ENCODE results near the gene DENND1A. TPM values are rescaled to one million over a fixed set of nuclear protein-coding genes. Genes with fewer than 3 reads are reported as not detected.

Gene DENND1A
- total RNA-seq, 4 donors from 2014 or later: 37.1 to 55.3 (median 50.0) TPM

GRCh38 chr9:123669346-123669745 is 260.6 kb downstream of the DENND1A start:
- Histone ChIP-seq H3K4me3 (no peak overlapping the region), H3K4me1 (no peaks in the 10 kb centered on the region), H3K27ac (no peak overlapping the region), H3K27me3 (no peaks in the 10 kb centered on the region), H3K36me3 (no peaks in the 10 kb centered on the region), H3K9me3 (peaks cover 0 to 3% (median 0%) of the 10 kb centered on the region in 4 donors)
- no peak for DNase-seq
- no peak for TF ChIP-seq POLR2A (IDR thresholded peaks at IDR 0.05)
- no peak for TF ChIP-seq CTCF (IDR thresholded peaks at IDR 0.05)

GRCh38 chr9:123663529-123663928 is 266.4 kb downstream of the DENND1A start:
- H3K27ac ChIP-seq: no peak overlapping the region
- TF ChIP-seq CTCF (IDR thresholded peaks at IDR 0.05) (no peak), POLR2A (IDR thresholded peaks at IDR 0.05) (no peak)
- no peaks in the 10 kb centered on the region for H3K36me3 ChIP-seq
- H3K4me3 ChIP-seq: no peak overlapping the region
- no peaks in the 10 kb centered on the region for H3K4me1 ChIP-seq
- peaks cover 0 to 5% (median 0%) of the 10 kb centered on the region in 4 donors for H3K9me3 ChIP-seq
- no peaks in the 10 kb centered on the region for H3K27me3 ChIP-seq
- DNase-seq: no peak

- Histone ChIP-seq H3K4me1 (no peaks in the 10 kb centered on the region), H3K27me3 (no peaks in the 10 kb centered on the region)
- TF ChIP-seq CTCF (IDR thresholded peaks at IDR 0.05): no peak
- no peak for TF ChIP-seq POLR2A (IDR thresholded peaks at IDR 0.05)
Observed at GRCh38 chr9:123662057-123662776, 267.7 kb downstream of the DENND1A start.

GRCh38 chr9:123660691-123661466 is 269.0 kb downstream of the DENND1A start:
- no peak for DNase-seq
- Histone ChIP-seq H3K4me1 (no peaks in the 10 kb centered on the region), H3K27ac (no peak overlapping the region), H3K27me3 (no peaks in the 10 kb centered on the region), H3K9me3 (peaks cover 0 to 5% (median 0%) of the 10 kb centered on the region in 4 donors), H3K36me3 (no peaks in the 10 kb centered on the region), H3K4me3 (no peak overlapping the region)
- no peak for TF ChIP-seq POLR2A (IDR thresholded peaks at IDR 0.05)
- TF ChIP-seq CTCF (IDR thresholded peaks at IDR 0.05): no peak

More at GRCh38 chr9:123662057-123662776, 267.7 kb downstream of the DENND1A start:
- no peak overlapping the region for H3K4me3 ChIP-seq
- no peaks in the 10 kb centered on the region for H3K36me3 ChIP-seq
- peak in 1 of 3 donors; percentile 37 for DNase-seq
- H3K9me3 ChIP-seq: peaks cover 0 to 5% (median 0%) of the 10 kb centered on the region in 4 donors
- H3K27ac ChIP-seq: peak overlapping the region in 1 of 4 donors; percentile 50

- H3K9me3 ChIP-seq: peaks cover 0 to 5% (median 0%) of the 10 kb centered on the region in 4 donors
Observed at GRCh38 chr9:123659358-123659757, 270.6 kb downstream of the DENND1A start.

More at GRCh38 chr9:123659358-123659757, 270.6 kb downstream of the DENND1A start:
- Histone ChIP-seq H3K27ac (peak overlapping the region in 2 of 4 donors; percentile 21 to 22), H3K27me3 (no peaks in the 10 kb centered on the region), H3K4me3 (no peak overlapping the region), H3K4me1 (no peaks in the 10 kb centered on the region), H3K36me3 (peaks cover 0 to 8% (median 0%) of the 10 kb centered on the region in 3 donors)
- TF ChIP-seq CTCF (IDR thresholded peaks at IDR 0.05) (no peak), POLR2A (IDR thresholded peaks at IDR 0.05) (no peak)
- no peak for DNase-seq
